SK-N-SH (cell line): ENCODE data around the gene PDGFC. TPM values are rescaled to one million over a fixed set of nuclear protein-coding genes. Genes with fewer than 3 reads are reported as not detected.

Experiments used
- CTCF ChIA-PET: fragments of 300-600, 350-600 bp; formaldehyde crosslinking; extraction: SDS; loops from one replicate; lab custom pipeline; 2021; lab: Yijun Ruan, JAX
- POLR2A ChIA-PET: fragments of 350-600 bp; sonication (Branson Sonifier 250); formaldehyde crosslinking; extraction: SDS; loops from one replicate; lab custom pipeline; 2020; ENCODE audit warnings: antibody characterized with exemption, inconsistent platforms; lab: Yijun Ruan, JAX
- DNase-seq: peaks from one replicate; pipeline ENCODE4 v3.0.0; 2012
- H2AFZ ChIP-seq: fragments of 200-600 bp; sonication (generic); 2 replicates; pipeline ENCODE4 v1.8.1; 2016; ENCODE audit warnings: antibody characterized with exemption, mild to moderate bottlenecking, low read depth
- H3F3A ChIP-seq: fragments of 200-600 bp; sonication (generic); replicated peaks from 2 replicates; pipeline ENCODE3; 2016; ENCODE audit warnings: antibody characterized with exemption, mild to moderate bottlenecking; ENCODE audit not compliant: insufficient read depth
- H3K27ac ChIP-seq, 2 experiments: fragments of 200-500 bp in 1 of 2; fragments of 200-600 bp in 1 of 2; sonication (Bioruptor generic) in 1 of 2; sonication (generic), shearing (Covaris generic) in 1 of 2; 2 replicates each; pipeline versions ENCODE4 v1.5.1 to v1.6.1; 2014 to 2016; ENCODE audit warnings: low read depth in 2 of 2, inconsistent platforms in 1 of 2, low read length in 1 of 2, mild to moderate bottlenecking in 1 of 2, mixed read lengths in 1 of 2
- H3K27me3 ChIP-seq: fragments of 200-600 bp; sonication (generic), shearing (Covaris generic); 2 replicates; pipeline ENCODE4 v1.6.1; 2016; ENCODE audit warnings: mixed run types; ENCODE audit not compliant: insufficient read depth
- H3K36me3 ChIP-seq, 2 experiments: fragments of 200-500 bp in 1 of 2; fragments of 200-600 bp in 1 of 2; sonication (Bioruptor generic) in 1 of 2; sonication (generic) in 1 of 2; replicated peaks in 1 of 2; 2 replicates each; pipeline versions ENCODE3 to v1.5.1; 2014 to 2016; ENCODE audit warnings: low read length in 1 of 2, mild to moderate bottlenecking in 1 of 2; ENCODE audit not compliant: insufficient read depth in 2 of 2, control insufficient read depth in 1 of 2
- H3K4me1 ChIP-seq, 2 experiments: fragments of 200-500 bp in 1 of 2; fragments of 200-600 bp in 1 of 2; sonication (Bioruptor generic) in 1 of 2; sonication (generic), shearing (Covaris generic) in 1 of 2; 2 replicates each; pipeline versions ENCODE4 v1.5.1 to v1.6.1; 2014 to 2016; ENCODE audit warnings: low read depth in 1 of 2, low read length in 1 of 2, mixed run types in 1 of 2; ENCODE audit not compliant: insufficient read depth in 2 of 2, control insufficient read depth in 1 of 2
- H3K4me2 ChIP-seq: fragments of 200-600 bp; sonication (generic), shearing (Covaris generic); 2 replicates; pipeline ENCODE4 v1.6.1; 2017; ENCODE audit warnings: mixed run types
- H3K4me3 ChIP-seq, 2 experiments: fragments of 200-500 bp in 1 of 2; fragments of 200-600 bp in 1 of 2; sonication (Bioruptor generic) in 1 of 2; sonication (generic), shearing (Covaris generic) in 1 of 2; 2 replicates each; pipeline versions ENCODE4 v1.5.1 to v1.8.1; 2014 to 2016; ENCODE audit warnings: low read depth in 2 of 2, inconsistent platforms in 1 of 2, low read length in 1 of 2, mild to moderate bottlenecking in 1 of 2, mixed read lengths in 1 of 2, moderate library complexity in 1 of 2
- H3K79me2 ChIP-seq: fragments of 200-600 bp; sonication (generic); 2 replicates; pipeline ENCODE4 v1.8.1; 2017; ENCODE audit warnings: mild to moderate bottlenecking; ENCODE audit not compliant: insufficient read depth
- H3K9ac ChIP-seq: fragments of 200-600 bp; sonication (generic); 2 replicates; pipeline ENCODE4 v1.6.1; 2017; ENCODE audit warnings: mixed run types
- H3K9me2 ChIP-seq: fragments of 200-600 bp; sonication (generic); 2 replicates; pipeline ENCODE4 v1.6.1; 2017; ENCODE audit warnings: mixed run types
- H3K9me3 ChIP-seq: fragments of 200-600 bp; sonication (generic); 2 replicates; pipeline ENCODE4 v1.6.1; 2017; ENCODE audit warnings: mixed run types, mild to moderate bottlenecking, moderate library complexity
- H4K20me1 ChIP-seq: fragments of 200-600 bp; sonication (generic); 2 replicates; pipeline ENCODE4 v1.6.1; 2017; ENCODE audit warnings: mild to moderate bottlenecking, mixed run types; ENCODE audit not compliant: insufficient read depth
- EZH2phosphoT487 ChIP-seq: fragments of 200-600 bp; sonication (generic); IDR thresholded peaks from 2 replicates; pipeline ENCODE4 v1.6.1; 2017; ENCODE audit warnings: low read depth, mixed run types, mild to moderate bottlenecking, antibody characterized with exemption, moderate library complexity, borderline replicate concordance
- FOXJ3 ChIP-seq: sonication (generic); formaldehyde crosslinking; IDR thresholded peaks from 2 replicates; pipeline ENCODE4 v1.5.1; 2020; ENCODE audit warnings: mild to moderate bottlenecking, missing genetic modification reagents
- FOXM1 ChIP-seq: IDR thresholded peaks from 2 replicates; pipeline ENCODE4 v1.4.0; 2012; ENCODE audit warnings: low read depth, mild to moderate bottlenecking
- MEF2A ChIP-seq: IDR thresholded peaks from 2 replicates; pipeline ENCODE4 v1.4.0; 2012; ENCODE audit warnings: low read depth, borderline replicate concordance
- MXI1 ChIP-seq: IDR thresholded peaks from 2 replicates; pipeline ENCODE4 v1.6.1; 2012; ENCODE audit warnings: mild to moderate bottlenecking, low read depth, low read length, improper control_type of control experiment
- NFIC ChIP-seq: IDR thresholded peaks from 2 replicates; pipeline ENCODE4 v1.4.0; 2012; ENCODE audit warnings: borderline replicate concordance
- NRF1 ChIP-seq: IDR thresholded peaks from 2 replicates; pipeline ENCODE4 v1.6.1; 2012; ENCODE audit warnings: low read depth, mild to moderate bottlenecking, low read length
- RCOR1 ChIP-seq: fragments of 150-350 bp; IDR thresholded peaks from 2 replicates; pipeline ENCODE4 v1.6.1; 2017; ENCODE audit warnings: antibody characterized with exemption, low read length
- REST ChIP-seq: IDR thresholded peaks from 2 replicates; pipeline ENCODE4 v1.6.1; 2012; ENCODE audit warnings: mild to moderate bottlenecking, low read depth, low read length, moderate library complexity
- RFX5 ChIP-seq: IDR thresholded peaks from 2 replicates; pipeline ENCODE4 v1.6.1; 2012; ENCODE audit warnings: mild to moderate bottlenecking, improper control_type of control experiment, low read length
- RXRA ChIP-seq: IDR thresholded peaks from 2 replicates; pipeline ENCODE4 v1.4.0; 2012; ENCODE audit warnings: low read depth, mild to moderate bottlenecking, borderline replicate concordance
- SIN3A ChIP-seq: IDR thresholded peaks from 2 replicates; pipeline ENCODE4 v1.6.1; 2012; ENCODE audit warnings: low read depth, mild to moderate bottlenecking, low read length, moderate library complexity, borderline replicate concordance
- TAF1 ChIP-seq: IDR thresholded peaks from 2 replicates; pipeline ENCODE4 v1.6.1; 2012; ENCODE audit warnings: low read depth, mild to moderate bottlenecking, low read length, moderate library complexity, borderline replicate concordance
- TEAD4 ChIP-seq: IDR thresholded peaks from 2 replicates; pipeline ENCODE4 v1.4.0; 2012; ENCODE audit warnings: mild to moderate bottlenecking, borderline replicate concordance; ENCODE audit not compliant: insufficient read depth
- whole genome bisulfite sequencing: methylation state at CpG from one replicate; pipeline ENCODE4 v1.1.6; 2017; ENCODE audit warnings: low lambda C conversion rate; 5-methylcytosine and 5-hydroxymethylcytosine counted together
- polyA plus RNA-seq, 3 experiments: library from polyadenylated mRNA; depleted of rRNA; stranded (reverse); fragments of >200 nt; gene quantifications; 2 replicates each; pipeline ENCODE4 v1.2.3, GENCODE V29; 2012
- TF ChIP-seq, protein P1 (sequence below): fragments of 200-600 bp; sonication (generic); IDR thresholded peaks from 2 replicates; pipeline ENCODE4 v1.6.1; 2017; ENCODE audit warnings: antibody characterized with exemption, mild to moderate bottlenecking, moderate library complexity
- TF ChIP-seq, protein P2 (sequence below): IDR thresholded peaks from 2 replicates; pipeline ENCODE4 v1.4.0; 2012; ENCODE audit warnings: low read depth
- TF ChIP-seq, protein P3 (sequence below): fragments of 150-350 bp; IDR thresholded peaks from 2 replicates; pipeline ENCODE4 v1.6.1; 2016; ENCODE audit warnings: mild to moderate bottlenecking, low read depth, low read length

The PDGFC gene
- polyA plus RNA-seq, 1 of the 3 experiments (the other 2 are of a cell fraction) = 29.8 TPM

DNA sequence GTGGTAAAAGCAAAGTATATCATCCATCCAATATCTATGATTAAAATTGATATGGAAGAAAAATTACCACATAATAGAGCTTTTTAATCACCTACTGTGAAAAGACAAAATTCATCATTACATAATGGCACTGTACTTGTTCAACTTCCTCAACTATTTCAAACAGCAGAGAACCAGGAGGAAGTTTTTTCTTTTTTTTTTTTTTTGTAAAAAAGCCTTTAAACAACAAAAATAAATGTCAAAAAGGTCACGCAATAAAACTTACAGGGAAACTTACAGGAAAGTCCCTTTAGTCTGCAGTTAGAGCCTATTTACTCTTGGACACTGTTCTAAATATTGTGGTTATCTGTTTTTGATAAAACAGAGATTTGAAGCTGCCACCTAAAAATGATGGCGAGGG is 4.8 kb downstream of the PDGFC start (continued):
- no peak for TF ChIP-seq REST
- TF ChIP-seq RFX5 = no peak
- no peak for TF ChIP-seq SIN3A
- no peak for TF ChIP-seq MEF2A
- no peak for TF ChIP-seq EZH2phosphoT487
- TF ChIP-seq, protein P1, sequence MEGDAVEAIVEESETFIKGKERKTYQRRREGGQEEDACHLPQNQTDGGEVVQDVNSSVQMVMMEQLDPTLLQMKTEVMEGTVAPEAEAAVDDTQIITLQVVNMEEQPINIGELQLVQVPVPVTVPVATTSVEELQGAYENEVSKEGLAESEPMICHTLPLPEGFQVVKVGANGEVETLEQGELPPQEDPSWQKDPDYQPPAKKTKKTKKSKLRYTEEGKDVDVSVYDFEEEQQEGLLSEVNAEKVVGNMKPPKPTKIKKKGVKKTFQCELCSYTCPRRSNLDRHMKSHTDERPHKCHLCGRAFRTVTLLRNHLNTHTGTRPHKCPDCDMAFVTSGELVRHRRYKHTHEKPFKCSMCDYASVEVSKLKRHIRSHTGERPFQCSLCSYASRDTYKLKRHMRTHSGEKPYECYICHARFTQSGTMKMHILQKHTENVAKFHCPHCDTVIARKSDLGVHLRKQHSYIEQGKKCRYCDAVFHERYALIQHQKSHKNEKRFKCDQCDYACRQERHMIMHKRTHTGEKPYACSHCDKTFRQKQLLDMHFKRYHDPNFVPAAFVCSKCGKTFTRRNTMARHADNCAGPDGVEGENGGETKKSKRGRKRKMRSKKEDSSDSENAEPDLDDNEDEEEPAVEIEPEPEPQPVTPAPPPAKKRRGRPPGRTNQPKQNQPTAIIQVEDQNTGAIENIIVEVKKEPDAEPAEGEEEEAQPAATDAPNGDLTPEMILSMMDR = no peak
- no peak for TF ChIP-seq FOXJ3 (CRISPR knock-in tag)
- TF ChIP-seq NFIC = no peak
- TF ChIP-seq, protein P2, sequence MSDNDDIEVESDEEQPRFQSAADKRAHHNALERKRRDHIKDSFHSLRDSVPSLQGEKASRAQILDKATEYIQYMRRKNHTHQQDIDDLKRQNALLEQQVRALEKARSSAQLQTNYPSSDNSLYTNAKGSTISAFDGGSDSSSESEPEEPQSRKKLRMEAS = no peak

GRCh38 chr4:156963419-156963818 is 8.2 kb downstream of the PDGFC start:
- TF ChIP-seq MXI1 (no peak), RCOR1 (no peak), TEAD4 (no peak), NRF1 (no peak), NFIC (no peak), RXRA (no peak), REST (no peak), FOXM1 (no peak), TAF1 (no peak)
- TF ChIP-seq, protein P2 = no peak
- TF ChIP-seq, protein P3, sequence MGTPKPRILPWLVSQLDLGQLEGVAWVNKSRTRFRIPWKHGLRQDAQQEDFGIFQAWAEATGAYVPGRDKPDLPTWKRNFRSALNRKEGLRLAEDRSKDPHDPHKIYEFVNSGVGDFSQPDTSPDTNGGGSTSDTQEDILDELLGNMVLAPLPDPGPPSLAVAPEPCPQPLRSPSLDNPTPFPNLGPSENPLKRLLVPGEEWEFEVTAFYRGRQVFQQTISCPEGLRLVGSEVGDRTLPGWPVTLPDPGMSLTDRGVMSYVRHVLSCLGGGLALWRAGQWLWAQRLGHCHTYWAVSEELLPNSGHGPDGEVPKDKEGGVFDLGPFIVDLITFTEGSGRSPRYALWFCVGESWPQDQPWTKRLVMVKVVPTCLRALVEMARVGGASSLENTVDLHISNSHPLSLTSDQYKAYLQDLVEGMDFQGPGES = no peak
- Histone ChIP-seq H3K4me2 (peak overlapping the region; percentile 66), H4K20me1 (no peaks in the 10 kb centered on the region), H3K36me3 (peaks cover 0 to 2% of the 10 kb centered on the region in 2 experiments), H3K27ac (peak overlapping the region in 1 of 2 experiments; percentile 63; a peak in 2 of 4 replicates), H3F3A (peaks cover 5% of the 10 kb centered on the region), H2AFZ (no peak overlapping the region), H3K9me2 (no peaks in the 10 kb centered on the region), H3K9ac (no peak overlapping the region), H3K9me3 (no peaks in the 10 kb centered on the region), H3K4me3 (no peak overlapping the region), H3K4me1 (peaks cover 0 to 66% of the 10 kb centered on the region in 2 experiments; a peak in 3 of 4 replicates), H3K27me3 (no peaks in the 10 kb centered on the region), H3K79me2 (peaks cover 100% of the 10 kb centered on the region)
- WGBS = 63% methylated on average over 3 of the region's 3 CpGs
- ChIA-PET POLR2A (no interaction called here), CTCF (no interaction called here)
- no peak for DNase-seq
